Superior temporal gyrus (tissue), 1 donor: ENCODE measurements around the gene CAPN1.
"Not testable (repeated sequence)": the region's sequence is repeated elsewhere in the genome, so short reads cannot be mapped to it uniquely, and the experiment has no call there.

Source experiments
- DNase-seq: peaks from one replicate; pipeline ENCODE4 v3.0.0-alpha.2; 2016; ENCODE audit errors: extremely low spot score

Gene CAPN1

DNA sequence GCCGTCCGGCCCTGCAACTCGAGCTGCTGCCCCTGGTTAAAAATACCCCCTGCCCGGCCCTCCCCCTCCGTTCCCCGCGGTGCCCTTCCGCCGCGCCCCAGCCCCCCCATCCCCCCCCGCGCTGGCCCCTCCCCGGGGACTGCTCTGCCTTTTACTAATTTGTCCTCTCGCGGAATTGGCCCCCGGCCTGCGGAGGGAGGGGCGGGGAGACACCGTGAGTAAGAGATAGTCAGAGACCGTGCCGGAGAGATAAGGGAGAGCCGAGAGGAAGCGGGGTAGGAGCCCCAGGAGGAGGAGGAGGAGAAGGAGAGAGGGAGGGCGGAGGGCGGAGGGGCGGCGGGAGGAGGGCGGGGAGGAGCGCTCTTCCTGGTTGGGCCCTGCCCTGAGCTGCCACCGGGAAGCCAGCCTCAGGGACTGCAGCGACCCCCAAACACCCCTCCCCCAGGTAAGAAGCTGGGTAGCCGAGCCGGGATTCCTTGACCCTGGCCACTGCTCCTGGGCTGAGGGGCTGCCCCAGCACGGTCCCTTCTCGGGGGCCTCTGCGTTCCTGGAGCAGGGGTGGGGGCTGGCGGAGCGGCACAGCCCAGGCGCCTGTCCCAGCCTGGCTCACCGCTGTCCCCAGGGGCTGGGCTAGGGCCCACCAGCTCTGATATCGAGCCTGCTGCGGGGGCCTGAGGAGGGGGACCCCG is at the start of gene CAPN1:
CAPN1 (plus strand) TSS at position 360 of the 689 bp plus-strand sequence. CDS start 774 bp downstream, outside the sequence.
- DNase-seq = no peak

DNA sequence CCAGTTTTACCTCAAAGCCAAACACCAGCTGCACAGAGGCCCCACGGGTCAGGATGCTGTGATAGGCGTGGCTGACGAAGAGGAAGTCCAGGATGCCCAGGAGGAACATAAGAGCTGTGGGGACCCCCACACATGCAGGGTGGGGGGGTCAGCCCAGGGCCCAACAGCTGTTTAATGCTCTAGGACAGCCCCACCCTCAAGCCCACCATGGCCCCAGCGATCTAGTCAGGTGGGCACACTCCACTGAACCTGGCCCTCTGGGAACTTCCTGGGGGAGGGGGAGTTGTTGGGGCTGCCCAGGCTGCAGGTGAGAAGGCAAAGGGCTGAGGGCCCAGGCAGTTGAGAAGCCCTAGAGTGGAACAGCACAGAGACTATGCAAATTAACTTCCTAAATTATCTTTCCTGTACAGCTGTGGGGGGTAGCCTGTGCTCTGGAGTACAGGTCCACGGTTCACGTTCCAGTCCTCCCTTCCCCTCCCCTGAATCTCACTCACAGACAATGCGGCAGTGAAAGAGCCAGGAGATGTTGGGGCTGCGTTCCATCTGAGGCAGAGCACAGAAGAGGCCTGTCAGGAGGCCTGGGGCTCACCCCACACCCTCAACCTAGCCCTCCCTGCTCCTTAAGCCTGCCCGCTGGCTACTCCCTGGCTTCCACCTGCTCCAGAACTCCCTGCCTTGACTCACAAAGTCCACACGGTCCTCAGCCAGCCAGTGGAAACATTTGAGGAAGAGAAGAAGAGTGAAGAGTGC is 49.3 kb upstream of the CAPN1 start:
- no peak for DNase-seq

DNA sequence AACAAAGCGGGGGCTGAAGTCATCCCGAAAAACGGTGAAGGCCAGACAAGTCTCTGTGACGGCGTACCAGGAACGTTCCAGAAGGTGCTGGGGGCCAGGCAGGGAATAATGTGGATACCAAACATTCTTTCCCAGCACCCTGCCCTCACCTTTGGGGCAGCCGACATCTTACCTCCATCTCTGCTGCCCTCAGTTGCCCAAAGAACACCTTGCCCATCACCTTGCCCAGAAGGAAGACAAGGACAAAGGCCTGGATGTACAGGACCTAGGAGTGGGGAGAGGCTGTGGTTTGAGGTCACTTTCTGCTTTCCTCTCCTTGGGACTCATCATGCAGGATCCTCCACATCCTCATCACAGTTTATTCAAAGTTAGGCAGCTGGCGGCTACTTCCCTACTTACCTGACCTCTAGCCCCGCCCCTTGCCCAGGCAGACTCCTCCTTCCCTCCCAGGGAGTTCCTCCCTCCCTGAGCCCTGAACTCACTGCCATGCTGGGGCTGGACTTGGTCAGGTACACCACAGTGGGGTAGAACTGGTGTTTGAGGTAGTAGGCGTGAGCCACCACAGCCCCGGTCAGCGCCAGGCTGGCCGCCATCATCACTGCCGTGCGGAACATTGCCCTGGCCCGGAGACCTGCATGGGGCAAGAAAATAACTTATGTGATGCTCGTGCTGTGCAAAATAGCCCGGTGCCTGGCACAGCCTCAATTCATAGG is 48.6 kb upstream of the CAPN1 start:
- no peak for DNase-seq

DNA sequence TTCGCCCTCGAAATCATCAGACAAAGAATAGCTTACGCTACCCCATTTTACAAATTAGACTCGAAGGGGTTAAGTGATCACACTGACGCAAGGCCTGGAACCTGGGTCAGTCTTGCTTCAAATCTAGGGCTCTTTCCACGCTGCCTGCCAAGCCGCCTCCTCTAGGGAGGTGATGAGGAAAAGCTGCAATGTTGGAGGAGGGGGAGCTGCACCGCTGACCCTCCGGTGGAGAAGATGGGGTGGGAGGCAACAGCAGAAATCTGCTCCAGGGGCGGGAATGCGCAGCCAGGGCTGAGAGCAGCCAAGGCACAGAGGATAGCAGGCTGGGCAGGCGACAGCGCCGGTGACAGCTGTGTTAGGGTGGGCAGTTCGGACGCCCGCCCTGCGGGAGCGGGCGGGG is 48.0 kb upstream of the CAPN1 start:
- DNase-seq = no peak

DNA sequence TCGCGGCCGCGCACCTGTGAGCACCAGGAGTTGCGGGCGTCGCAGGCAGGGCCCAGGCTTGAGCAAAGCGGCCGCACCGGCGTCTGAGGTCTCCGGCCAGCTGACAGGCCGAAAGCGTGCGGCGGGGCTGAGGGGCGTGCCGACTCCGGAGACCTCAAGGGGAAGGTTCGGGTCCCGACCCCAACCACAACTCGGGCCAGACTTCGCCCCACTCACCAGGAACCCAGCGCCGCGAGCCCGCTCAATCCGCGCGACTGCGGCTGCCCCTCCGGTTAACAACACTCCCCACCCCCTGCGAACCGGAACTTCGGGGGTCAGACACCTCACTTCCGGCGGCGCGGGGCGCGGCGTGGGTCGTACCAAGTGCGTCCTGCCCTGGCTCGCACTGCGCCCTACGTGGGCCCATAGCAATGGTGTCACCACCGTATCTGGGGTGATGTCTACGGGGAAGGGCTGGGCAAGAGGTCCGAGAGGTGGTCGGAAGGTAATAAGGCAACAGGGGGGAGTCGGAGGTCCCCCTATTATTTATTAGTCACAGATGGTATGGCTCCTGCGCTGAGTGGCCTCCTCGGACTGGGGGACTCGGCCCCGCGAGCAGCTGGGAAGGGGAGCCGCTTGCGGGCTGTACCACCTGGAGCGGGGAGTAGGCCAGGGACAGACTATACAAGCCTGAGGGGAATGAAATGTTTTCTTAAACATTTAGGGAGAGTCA is 47.3 kb upstream of the CAPN1 start, which contains the start of gene SYVN1:
SYVN1 (minus strand) TSS at position 280 of the 712 bp plus-strand sequence. CDS start 918 bp downstream, outside the sequence.
- peak; percentile 93 for DNase-seq

DNA sequence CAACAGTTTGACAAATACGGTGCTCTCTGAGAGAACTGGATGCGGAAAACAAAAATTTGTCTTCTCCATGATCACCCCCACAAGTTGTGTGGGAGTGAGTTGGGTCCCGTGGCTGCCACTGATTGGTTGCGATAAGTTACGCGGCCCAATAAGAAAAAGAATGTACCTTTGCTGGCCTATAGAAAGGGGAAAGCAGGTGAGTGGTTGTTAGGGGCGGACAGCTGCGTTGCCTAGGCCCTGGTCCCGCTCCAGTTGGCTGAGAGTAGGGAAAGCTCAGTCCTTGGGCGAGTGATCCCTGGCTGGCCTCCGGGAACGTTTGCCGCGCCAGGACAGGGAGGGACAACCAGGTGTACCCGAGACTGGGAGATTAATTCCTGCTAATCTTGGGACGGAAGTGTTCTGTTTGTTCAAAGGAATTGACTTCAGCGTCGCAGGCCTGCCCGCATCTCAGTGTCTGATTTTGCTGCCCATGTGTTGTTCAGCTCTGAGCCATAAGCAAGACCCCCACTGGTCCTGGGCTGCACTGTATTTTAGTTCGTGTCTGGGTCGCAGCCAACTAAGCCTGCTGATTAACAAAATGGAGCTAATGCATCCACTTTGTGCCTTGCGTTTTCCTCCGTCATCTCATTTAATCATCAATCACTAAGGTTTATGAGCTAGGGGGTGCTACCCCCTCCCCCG is 46.6 kb upstream of the CAPN1 start:
- DNase-seq = peak; percentile 94

DNA sequence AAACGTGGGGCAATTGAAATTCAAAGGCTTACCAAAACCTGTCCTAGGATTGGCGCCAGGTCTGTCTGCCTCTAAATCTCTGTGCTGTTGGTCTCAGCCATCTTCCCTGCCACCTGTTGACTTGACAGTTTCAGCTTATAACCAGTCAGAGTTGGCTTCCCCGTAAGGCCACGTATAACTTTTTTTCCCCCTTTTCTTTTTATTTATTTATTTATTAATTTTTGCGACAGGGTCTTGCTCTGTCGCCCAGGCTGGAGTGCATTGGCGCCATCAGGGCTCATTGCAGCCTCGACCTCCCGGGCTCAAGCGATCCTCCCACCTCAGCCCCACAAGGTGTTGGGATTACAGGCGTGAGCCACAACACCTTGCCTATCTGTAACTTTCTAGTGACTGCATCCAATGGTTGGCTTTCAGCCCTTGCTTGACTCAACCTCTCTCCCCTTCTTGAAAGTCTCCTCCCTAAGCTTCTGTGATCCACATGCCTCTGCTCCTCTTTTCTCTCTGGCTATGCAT is 46.0 kb upstream of the CAPN1 start:
- DNase-seq = no peak

DNA sequence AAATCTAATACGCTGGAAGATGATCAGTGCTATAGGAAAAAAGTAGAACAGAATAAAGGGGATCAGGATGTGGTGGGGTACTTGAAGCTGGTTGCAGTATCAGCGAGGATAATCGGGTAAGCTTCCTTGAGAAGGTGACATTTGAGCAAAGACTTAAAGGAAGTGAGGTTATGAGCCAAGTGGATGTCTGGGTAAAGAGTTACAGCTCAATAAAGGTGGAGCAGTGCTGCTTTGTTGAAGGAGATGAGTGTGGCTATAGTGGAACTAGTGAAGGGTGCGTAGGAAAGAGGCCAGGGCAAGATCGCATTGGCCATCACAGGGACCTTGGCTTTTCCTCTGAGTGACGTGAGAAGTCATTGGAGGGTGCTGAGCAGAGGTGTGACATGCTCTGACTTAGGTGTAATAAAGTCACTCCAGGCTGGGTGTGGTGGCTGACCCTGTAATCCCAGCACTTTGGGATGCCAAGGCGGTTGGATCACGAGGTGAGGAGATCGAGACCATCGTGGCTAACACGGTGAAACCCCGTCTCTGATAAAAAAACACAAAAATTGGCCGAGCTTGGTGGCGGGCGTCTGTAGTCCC is 45.1 kb upstream of the CAPN1 start:
- DNase-seq = no peak

DNA sequence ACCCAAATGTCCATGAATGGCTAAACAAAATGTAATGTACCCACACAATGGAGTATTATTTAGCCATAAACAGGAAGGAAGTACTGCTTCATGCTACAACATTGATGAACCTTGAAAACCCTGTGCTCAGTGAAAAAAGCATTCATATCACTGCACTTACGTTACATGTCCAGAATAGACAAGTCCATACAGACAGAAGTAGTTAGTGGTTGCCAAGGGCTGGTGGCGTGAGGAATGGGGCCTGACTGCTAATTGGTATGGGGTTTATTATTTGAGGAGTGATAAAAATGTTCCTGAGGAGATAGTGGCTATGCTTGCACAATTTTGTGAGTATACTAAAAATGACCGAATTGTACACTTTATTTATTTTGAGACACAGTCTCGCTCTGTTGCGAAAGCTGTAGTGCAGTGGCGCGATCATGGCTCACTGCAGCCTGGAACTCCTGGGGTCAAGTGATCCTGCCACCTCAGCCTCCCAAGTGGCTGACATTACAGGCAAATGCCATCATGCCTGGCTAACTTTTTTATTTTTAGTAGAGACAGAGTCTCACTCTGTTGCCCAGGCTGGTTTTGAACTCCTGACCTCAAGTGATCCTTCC is 39.7 kb upstream of the CAPN1 start:
- no peak for DNase-seq

DNA sequence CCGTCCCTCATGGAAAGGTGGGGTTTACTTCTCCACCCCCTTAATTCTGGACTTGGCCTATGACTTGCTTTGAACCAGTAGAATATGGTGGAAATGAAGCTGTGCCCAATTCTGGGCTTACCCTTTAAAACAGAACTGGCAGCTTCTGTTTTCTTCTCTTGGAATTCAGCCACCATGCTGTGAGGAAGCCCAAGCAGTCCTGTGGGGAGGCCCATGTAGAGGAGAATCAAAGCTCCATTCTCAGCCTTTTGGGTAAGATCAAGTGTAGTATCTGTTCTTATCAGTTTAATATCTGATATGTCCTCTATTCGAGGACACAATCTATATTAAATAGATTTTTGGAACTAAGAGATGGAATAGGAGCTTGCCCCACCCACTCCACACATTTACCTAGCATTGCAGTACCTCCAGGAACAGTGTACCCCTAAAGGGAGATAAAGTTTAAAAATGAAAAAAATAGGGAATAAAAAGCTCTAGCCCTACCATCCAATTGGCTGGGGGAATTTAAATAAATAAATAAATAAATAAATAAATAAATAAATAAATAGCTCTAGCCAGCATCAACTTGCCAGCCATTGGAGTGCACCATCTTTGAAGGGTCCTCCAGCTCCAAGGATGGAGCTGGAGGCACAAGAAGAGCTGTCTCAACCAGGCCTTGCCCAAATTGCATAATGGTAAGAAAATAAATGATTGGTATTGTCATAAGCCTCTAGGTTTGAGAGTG is 34.2 kb upstream of the CAPN1 start:
- DNase-seq = no peak

DNA sequence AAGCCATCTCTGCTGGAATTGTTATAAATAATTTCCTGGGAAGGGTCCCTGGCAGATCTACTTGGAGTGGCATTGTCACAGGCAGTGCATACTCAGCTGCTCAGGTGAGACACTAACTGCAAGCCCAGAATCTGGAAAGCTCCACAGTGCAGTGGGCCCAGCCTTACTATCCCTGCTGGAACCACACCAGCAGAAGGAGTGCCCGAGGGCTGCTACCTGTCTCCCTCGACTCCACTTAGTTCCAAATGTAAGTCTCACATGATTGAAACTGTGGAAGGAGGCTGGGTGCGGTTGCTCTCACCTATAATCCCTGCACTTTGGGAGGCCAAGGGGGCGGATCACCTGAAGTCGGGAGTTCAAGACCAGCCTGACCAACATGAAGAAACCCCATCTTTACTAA is 33.1 kb upstream of the CAPN1 start:
- no peak for DNase-seq

DNA sequence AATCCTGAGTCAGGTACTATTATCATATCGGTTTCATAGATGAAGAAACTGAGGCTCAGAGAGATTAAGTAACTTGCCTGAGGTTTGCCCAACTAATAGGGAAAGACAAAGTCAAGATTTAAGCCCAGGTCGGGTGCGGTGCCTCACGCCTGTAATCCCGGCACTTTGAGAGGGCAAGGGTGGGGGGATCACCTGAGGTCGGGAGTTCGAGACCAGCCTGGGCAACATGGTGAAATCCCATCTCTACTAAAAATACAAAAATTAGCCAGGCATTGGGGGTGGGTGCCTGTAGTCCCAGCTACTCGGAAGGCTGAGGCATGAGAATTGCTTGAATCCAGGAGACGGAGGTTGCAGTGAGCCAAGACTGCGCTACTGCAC is 31.6 kb upstream of the CAPN1 start:
- DNase-seq = not testable (repeated sequence)

DNA sequence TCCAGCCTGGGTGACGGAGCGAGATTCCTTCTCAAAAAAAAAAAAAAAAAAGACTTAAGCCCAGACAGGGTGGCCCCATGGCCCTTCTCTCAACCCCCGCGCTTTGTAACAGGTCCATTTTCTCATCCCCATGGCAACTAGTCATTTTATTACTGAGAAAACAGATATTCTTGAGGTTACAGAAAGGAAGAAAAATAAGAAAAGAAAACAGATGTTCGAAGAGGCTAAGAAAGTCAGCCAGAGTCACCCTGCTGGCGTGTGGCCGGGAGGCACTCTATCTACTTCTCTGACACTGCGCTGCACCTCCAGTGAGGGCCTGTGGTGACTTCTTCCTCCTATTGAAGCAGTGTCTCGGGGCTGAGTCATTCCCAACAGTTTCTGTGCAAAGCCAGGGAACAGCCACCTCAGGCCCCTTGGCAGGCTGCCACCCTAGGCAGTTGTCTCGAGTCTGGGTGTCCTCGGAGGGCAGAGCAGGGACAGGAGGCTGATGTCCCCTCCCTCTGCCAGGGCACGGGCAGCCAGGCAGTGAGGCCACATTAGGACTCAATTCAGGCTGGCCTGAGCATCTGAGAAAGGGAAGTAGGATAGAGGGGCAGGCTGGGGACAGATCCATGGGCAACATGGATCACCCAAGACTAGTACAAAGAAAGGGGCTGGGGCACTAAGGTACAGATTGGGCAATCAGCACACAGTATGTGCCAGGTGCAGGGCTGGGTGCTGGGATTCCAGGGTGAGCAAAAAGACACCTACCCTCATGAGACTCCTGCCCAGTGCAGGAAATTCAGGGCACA is 31.0 kb upstream of the CAPN1 start:
- peak; percentile 16 for DNase-seq

DNA sequence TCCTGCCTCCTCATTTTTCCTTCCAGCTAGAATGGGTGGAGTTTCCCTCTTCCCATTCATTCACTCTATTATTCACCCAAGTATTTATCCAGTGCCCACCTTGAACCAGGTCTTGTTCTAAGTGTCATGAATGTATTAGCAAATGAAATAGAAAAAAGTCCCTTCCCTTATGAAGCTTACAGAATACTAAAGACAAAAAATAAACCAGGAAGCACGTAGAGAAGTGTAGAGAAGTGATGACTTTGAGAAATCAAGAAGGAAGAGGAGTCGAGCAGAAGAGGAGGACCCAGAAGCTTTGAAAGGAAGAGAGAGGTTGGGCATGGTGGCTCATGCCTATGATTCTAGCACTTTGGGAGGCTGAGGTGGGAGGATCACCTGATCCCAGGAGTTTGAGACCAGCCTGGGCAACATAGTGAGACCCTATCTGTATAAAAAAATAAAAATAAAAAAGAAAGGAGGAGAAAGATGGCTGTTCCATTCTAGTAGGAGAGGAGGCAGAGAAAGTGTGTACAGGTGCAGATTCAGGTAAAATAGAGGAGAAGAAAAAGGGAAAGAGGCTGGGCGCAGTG is 30.3 kb upstream of the CAPN1 start:
- DNase-seq = no peak

DNA sequence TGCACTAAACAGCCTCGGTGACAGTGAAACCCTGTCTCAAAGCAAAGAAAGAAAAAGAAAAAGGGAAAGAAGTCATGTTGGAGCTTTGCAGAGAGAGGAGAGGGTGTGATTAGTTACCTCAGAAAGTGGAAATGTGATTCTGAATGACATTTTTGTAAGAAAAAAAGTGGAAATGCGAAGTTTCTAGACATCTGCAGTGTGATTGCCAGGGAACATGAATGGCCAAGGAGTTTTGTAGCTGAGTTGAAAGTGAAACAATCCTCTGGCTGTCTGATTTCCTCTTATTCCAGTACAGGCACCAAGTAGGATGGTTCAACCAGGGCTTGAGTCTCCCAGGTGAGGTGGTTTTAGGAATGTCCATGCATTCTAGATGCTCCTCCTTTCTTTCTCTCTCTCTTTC is 29.6 kb upstream of the CAPN1 start:
- no peak for DNase-seq

DNA sequence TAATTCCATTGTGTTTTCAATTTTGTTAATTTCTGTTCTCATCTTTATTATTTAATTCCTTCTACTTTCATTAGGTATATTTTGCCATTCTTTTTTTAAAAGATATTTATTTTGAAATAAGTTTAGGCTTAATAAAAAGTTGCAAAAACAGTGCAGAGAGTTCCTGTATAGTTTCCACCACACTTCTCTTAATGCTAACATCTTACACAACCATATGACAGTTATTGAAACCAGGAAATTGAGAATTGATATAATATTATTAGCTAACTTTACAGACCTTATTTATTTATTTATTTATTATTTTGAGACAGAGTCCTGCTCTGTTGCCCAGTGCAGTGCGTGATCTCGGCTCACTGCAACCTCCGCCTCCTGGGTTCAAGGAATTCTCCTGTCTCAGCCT is 25.5 kb upstream of the CAPN1 start:
- DNase-seq = no peak

DNA sequence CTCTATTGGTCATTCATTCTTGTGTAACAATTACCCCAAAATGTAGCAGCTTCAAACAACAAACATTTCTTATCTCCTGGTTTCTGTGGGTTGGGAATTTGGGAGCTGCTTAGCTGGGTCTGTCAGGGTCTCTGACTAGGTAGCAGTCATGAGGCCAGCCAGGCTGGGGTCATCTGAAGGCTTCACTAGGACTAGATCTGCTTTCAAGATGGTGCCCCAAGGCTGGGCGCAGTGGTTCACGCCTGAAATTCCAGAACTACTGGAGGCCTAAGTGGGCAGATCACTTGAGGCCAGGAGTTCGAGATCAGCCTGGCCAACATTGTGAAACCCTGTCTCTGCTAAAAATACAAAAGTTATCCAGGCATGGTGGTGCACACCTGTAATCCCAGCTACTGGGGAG is 24.8 kb upstream of the CAPN1 start:
- no peak for DNase-seq

DNA sequence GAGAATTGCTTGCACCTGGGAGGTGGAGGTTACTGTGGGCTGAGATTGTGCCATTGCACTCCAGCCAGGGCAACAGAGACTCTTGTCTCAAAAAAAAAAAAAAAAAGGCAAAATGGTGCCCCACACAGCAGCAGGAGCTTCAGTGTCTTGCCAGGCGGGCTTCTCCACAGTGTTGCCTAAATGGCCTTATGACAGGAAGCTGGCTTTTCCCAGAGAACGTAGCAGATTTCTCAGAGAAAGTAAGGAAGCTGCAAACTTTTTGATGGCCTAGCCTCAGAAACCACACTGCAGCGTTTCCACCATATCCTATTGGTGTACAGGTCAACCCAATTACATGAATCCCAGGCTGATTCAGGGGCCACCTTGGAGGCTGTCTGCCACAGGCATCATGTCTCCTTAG is 24.4 kb upstream of the CAPN1 start:
- no peak for DNase-seq

DNA sequence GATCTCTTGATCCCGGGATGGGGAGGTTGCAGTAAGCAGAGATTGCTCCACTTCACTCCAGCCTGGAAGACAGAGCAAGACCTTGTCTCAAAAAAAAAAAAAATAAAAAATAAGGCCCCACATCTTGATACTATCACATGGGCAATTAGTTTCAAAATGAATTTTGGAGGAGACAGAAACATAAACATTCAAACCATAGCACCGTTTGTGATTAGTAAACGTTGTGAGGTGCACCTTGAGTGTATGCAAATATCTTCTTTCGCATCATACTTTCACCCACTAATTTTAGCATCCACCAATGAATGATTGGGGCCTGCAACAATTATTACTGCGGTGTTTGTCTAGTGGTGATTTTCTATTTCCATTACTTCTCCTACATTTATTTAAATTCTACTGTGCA is 22.7 kb upstream of the CAPN1 start:
- no peak for DNase-seq
